GM12865 (cell line): ENCODE results near the gene SCN9A.
"Not testable (repeated sequence)": the region's sequence is repeated elsewhere in the genome, so short reads cannot be mapped to it uniquely, and the experiment has no call there.

ENCODE experiments used
- DNase-seq: peaks from one replicate; pipeline ENCODE4 v3.0.0; 2010; ENCODE audit warnings: low read depth
- H3K4me3 ChIP-seq: 2 replicates; pipeline ENCODE4 v1.5.1; 2011; ENCODE audit warnings: mild to moderate bottlenecking, low read depth, low read length, control low read depth
- CTCF ChIP-seq: IDR thresholded peaks from 2 replicates; pipeline ENCODE4 v1.5.1; 2011; ENCODE audit warnings: low read length, control low read depth, low read depth, inconsistent platforms; ENCODE audit not compliant: insufficient read depth; ENCODE audit errors: missing control alignments

Gene SCN9A

GRCh38 chr2:166411473-166412230 is 35.9 kb upstream of the SCN9A start:
- no peak for TF ChIP-seq CTCF
- H3K4me3 ChIP-seq: no peak overlapping the region
- no peak for DNase-seq

GRCh38 chr2:166410828-166411472 is 35.2 kb upstream of the SCN9A start:
- TF ChIP-seq CTCF: no peak
- H3K4me3 ChIP-seq: no peak overlapping the region
- no peak for DNase-seq

GRCh38 chr2:166407746-166408145 is 32.0 kb upstream of the SCN9A start:
- not testable (repeated sequence) for H3K4me3 ChIP-seq, DNase-seq

GRCh38 chr2:166406374-166406773 is 30.6 kb upstream of the SCN9A start:
- no peak for DNase-seq
- TF ChIP-seq CTCF: no peak
- H3K4me3 ChIP-seq: no peak overlapping the region

- H3K4me3 ChIP-seq: no peak overlapping the region
- TF ChIP-seq CTCF: no peak
- no peak for DNase-seq
Observed at GRCh38 chr2:166405569-166405926, 29.8 kb upstream of the SCN9A start.

- H3K4me3 ChIP-seq: no peak overlapping the region
- DNase-seq: no peak
- TF ChIP-seq CTCF: no peak
Observed at GRCh38 chr2:166404831-166405568, 29.3 kb upstream of the SCN9A start.

GRCh38 chr2:166394245-166394644 is 18.5 kb upstream of the SCN9A start:
- no peak overlapping the region for H3K4me3 ChIP-seq
- DNase-seq: no peak
- TF ChIP-seq CTCF: no peak
